Activated CD4-positive, alpha-beta T cell treated with anti-CD3 and anti-CD28 coated beads, Interleukin-2, amount 10 ng/mL, durations not matched to agents 24 days and 14 days (primary cell): ENCODE measurements around the gene FRY. TPM values are rescaled to one million over a fixed set of nuclear protein-coding genes. Genes with fewer than 3 reads are reported as not detected.
"Not testable (repeated sequence)": the region's sequence is repeated elsewhere in the genome, so short reads cannot be mapped to it uniquely, and the experiment has no call there.

Experiments
- DNase-seq: peaks from one replicate; pipeline ENCODE4 v3.0.0; 2022
- H3K27ac Mint-ChIP-seq: one replicate; pipeline ENCODE4 v1.8.0; 2022; ENCODE audit warnings: mild to moderate bottlenecking, mixed read lengths
- H3K27me3 Mint-ChIP-seq: one replicate; pipeline ENCODE4 v1.8.0; 2022; ENCODE audit warnings: mixed read lengths
- H3K36me3 Mint-ChIP-seq: one replicate; pipeline ENCODE4 v1.8.0; 2022; ENCODE audit warnings: low read depth, mild to moderate bottlenecking, mixed read lengths
- H3K4me1 Mint-ChIP-seq: one replicate; pipeline ENCODE4 v1.8.0; 2021; ENCODE audit warnings: mixed read lengths
- H3K4me3 Mint-ChIP-seq: one replicate; pipeline ENCODE4 v1.8.0; 2022; ENCODE audit warnings: mild to moderate bottlenecking, moderate library complexity, mixed read lengths
- H3K9me3 Mint-ChIP-seq: one replicate; pipeline ENCODE4 v1.8.0; 2021; ENCODE audit warnings: mixed read lengths
- intact Hi-C: fragments of 100-400 bp; cut with micrococcal nuclease; formaldehyde crosslinking; loops from one replicate; pipeline ENCODE4 v1.15.1; 2023
- total RNA-seq: library from RNA; stranded (reverse); gene quantifications from 2 replicates; pipeline ENCODE4 v1.2.3, GENCODE V29; 2022

Gene FRY
- total RNA-seq, 1 donor from 2014 or later, result 1.8 TPM

- intact Hi-C loops, DNase-seq, H3K27ac Mint-ChIP-seq, H3K9me3 Mint-ChIP-seq, H3K4me1 Mint-ChIP-seq, H3K36me3 Mint-ChIP-seq, H3K4me3 Mint-ChIP-seq, H3K27me3 Mint-ChIP-seq: not testable (repeated sequence)
Measured at GRCh38 chr13:32057325-32057724, 25.8 kb downstream of the FRY start.

GRCh38 chr13:32059511-32059984 is 28.0 kb downstream of the FRY start:
- intact Hi-C loops, result no loop called here
- DNase-seq, result no peak
- H3K27me3 Mint-ChIP-seq, result peaks cover 3% of the 10 kb centered on the region
- H3K9me3 Mint-ChIP-seq, result no peaks in the 10 kb centered on the region
- H3K36me3 Mint-ChIP-seq, result no peaks in the 10 kb centered on the region
- H3K27ac Mint-ChIP-seq, result no peak overlapping the region
- peaks cover 3% of the 10 kb centered on the region for H3K4me1 Mint-ChIP-seq
- no peak overlapping the region for H3K4me3 Mint-ChIP-seq

DNA sequence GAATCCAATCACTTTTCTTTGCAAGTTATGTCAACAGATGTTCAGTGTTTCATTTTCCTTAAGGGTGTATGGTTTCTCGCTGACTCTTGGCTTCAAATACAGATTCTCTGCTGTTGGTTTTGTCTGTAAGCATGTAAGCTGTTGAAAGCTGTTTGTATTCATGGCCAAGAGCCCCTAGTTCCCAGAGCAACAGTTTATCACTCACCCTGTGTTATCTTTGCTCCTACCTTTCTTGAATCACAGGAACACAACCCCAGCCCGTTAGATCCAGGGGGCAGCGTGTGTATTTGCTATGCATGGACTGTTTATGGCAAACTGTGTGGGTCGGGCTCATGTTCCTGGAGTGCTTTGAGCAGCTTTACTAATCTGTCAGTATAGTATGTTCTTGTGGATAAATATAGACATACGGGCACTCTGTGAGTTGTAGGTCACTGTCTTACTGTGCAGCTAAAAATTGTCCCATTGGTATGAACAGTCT is 28.9 kb downstream of the FRY start:
- peaks cover 3% of the 10 kb centered on the region for H3K4me1 Mint-ChIP-seq

DNA sequence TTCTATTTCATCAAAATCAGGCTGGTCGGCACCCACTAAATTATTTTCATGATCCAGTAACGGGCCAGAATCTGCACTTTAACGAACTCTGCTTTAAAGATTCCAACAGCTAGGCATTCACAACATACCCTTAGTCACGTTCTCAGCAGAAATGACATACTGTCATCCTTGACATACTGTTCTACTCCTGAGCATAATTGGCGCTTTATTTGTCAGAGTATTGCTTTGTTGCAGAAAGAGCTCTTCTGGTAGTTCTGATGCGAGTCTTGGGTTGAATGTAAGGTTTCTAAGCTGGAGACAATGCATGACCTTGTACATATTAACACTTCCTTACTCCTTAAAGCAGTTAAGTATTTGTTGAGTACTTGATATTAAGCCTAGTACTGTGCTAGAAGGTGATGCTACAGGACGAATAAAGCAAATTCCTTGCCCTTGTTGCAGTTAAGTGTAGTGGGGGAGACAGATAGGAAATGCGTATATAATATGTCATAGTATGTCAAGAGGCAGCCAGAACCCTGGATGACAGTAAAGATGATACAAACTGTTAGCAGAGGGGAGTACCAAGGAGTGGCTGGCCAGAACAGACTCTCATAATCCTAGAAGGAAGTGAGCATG is 32.2 kb downstream of the FRY start:
- peaks cover 3% of the 10 kb centered on the region for H3K4me1 Mint-ChIP-seq
- H3K27me3 Mint-ChIP-seq, result no peaks in the 10 kb centered on the region
- no peaks in the 10 kb centered on the region for H3K36me3 Mint-ChIP-seq
- intact Hi-C loops, result no loop called here
- H3K4me3 Mint-ChIP-seq, result no peak overlapping the region
- no peaks in the 10 kb centered on the region for H3K9me3 Mint-ChIP-seq
- no peak overlapping the region for H3K27ac Mint-ChIP-seq
- DNase-seq, result no peak

More for the DNA sequence above, 28.9 kb downstream of the FRY start:
- intact Hi-C loops, result no loop called here
- peaks cover 3% of the 10 kb centered on the region for H3K27me3 Mint-ChIP-seq
- no peaks in the 10 kb centered on the region for H3K36me3 Mint-ChIP-seq
- H3K27ac Mint-ChIP-seq, result no peak overlapping the region
- no peak for DNase-seq
- H3K9me3 Mint-ChIP-seq, result no peaks in the 10 kb centered on the region
- no peak overlapping the region for H3K4me3 Mint-ChIP-seq

DNA sequence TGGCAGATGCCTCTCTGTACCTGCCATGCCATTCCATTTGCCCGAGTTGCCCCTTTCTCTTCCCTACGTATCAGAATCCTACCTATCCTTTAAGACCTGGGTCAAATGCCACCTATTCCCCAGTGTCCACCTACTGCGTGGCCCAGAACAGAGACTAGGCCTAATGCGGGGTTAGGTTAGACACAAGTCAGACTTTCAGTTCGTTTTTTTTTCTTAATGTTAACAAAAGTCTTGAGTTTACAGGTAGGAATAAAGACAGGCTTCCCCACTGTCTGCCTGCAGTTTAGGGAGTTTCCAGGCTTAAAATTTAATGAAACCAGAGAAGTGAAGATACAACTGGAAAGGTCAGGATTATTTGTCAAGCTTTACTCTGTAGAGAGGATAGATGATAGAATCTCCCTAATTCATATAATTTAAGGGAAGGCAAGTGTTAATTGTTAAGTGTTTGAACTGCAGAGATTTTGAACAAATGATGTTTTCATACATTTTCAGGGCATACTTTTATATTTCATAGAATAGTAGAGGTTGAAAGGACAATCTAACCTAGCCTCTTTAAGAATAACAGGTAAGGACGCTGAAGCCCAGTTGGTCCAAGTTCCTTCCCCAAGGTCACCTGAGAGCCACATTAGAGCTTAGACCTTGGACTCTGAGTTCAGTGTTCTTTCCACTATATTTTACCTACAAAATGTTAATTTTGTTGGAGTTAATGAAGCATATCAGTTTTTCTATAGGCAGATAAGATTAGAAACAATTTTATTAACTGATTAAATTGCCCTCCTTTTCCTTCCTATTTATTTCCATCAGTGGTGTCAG is 35.8 kb downstream of the FRY start:
- no peak overlapping the region for H3K27ac Mint-ChIP-seq
- no peaks in the 10 kb centered on the region for H3K36me3 Mint-ChIP-seq
- H3K4me1 Mint-ChIP-seq, result no peaks in the 10 kb centered on the region
- no peak for DNase-seq
- H3K9me3 Mint-ChIP-seq, result peaks cover 6% of the 10 kb centered on the region
- no peak overlapping the region for H3K4me3 Mint-ChIP-seq
- H3K27me3 Mint-ChIP-seq, result no peaks in the 10 kb centered on the region
- intact Hi-C loops, result no loop called here

DNA sequence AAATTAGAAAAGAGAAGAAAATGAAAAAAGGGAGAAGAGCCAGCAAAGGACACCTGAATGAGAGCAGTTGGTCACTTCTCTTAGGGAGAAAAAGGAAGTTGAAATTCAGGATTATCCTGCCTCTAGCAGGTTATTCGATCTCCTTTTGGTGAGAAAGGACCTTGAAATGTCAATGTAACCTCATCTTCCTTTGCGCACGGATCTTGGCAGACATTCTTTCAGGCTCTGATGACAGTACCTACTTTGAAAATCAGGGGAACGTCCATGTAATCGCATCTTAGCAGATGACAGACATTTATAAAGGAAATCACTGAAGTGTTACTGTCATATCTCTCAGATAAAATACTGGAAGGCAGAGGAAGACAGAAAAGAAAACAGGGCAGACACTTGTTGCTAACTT is 36.7 kb downstream of the FRY start:
- no peak for DNase-seq
- intact Hi-C loops, result no loop called here
- Mint-ChIP-seq H3K27ac (no peak overlapping the region), H3K4me3 (no peak overlapping the region), H3K27me3 (no peaks in the 10 kb centered on the region), H3K9me3 (peaks cover 6% of the 10 kb centered on the region), H3K4me1 (no peaks in the 10 kb centered on the region), H3K36me3 (no peaks in the 10 kb centered on the region)

DNA sequence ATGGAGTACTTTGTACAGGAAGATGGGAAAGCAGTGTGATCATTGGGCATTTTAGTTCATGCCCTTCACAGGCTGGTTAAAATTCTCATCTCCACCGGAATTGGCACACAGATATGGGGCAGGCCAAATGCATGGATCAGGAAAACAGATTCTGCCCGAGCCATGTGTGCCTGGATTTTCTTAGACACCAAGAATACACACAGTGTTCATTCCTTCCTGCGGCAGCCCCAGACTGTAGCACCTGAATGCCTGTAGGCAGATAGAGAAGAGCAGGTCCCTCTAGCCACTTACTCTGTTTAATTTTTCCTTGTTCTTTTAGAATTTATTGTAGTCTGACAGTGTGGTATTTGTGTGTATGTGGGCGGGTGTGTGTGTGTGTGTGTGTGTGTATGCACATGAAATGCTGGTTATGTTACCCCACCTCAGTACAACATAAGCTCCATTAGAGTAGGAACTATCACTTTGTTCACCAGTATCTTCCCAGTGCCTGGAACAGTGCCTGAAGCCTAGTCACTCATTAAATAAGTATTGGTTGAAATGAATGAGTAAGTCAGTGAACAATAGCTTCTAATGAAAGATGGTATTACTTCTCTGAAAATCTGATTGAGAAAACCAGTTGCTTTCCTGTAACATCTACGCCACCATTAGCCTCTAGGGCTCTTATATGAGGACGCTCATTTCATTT is 41.7 kb downstream of the FRY start:
- H3K36me3 Mint-ChIP-seq, result no peaks in the 10 kb centered on the region
- no peaks in the 10 kb centered on the region for H3K4me1 Mint-ChIP-seq
- no peaks in the 10 kb centered on the region for H3K27me3 Mint-ChIP-seq
- DNase-seq, result no peak
- H3K9me3 Mint-ChIP-seq, result peaks cover 6% of the 10 kb centered on the region
- no peak overlapping the region for H3K27ac Mint-ChIP-seq
- intact Hi-C loops, result no loop called here
- no peak overlapping the region for H3K4me3 Mint-ChIP-seq

DNA sequence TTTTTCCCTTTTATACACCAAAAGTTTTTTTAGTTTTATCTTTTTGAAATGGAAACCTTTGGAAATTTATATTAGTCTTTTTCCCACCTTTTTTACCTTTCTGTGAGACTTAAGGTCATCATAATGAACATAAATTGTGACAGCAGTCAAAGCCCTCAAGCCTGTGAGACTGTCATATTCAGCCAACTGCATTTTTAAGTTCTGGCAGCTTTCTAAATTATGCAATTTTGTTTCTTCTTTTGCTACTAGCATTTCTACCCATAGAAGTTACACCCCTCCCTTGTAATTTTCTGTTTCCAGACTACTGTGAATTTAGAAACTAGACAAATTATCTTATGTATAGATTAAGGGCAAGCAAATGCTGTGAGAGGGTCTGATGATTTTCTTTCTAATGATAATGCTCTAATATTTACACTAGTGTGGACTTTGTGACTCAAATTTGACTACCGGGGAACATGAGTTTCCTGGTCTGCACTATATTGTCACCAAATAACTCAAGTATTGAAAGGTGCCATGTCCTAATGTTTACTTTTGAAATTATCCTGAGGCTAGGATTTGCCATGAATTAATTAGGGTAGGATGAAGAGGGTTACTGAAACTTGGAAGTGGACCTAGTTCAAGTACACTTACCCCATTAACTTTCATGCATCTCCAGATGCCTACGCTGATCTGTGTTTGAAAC is 43.7 kb downstream of the FRY start:
- Mint-ChIP-seq H3K36me3 (peaks cover 4% of the 10 kb centered on the region), H3K27ac (no peak overlapping the region)

DNA sequence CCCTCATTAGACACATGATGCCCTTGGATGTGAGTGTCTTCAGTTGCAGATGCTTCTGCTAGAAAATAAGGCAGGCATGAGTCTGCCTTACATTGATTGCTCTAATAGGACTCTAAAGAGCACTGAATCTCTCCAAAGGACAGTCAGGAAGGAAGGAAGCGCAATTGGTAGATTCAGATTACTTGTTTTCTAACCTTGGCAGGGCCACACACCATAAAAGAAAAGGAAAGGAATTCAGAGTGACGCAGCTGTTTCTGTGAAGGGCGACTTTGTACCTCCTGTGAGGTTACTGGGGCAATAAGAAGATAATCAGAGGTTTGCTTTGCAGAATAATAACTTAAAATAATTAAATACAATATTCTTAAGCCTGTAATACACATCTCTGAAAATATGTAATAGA is 48.0 kb downstream of the FRY start:
- intact Hi-C loops, result no loop called here
- Mint-ChIP-seq H3K4me3 (no peak overlapping the region), H3K27me3 (no peaks in the 10 kb centered on the region), H3K36me3 (peaks cover 7% of the 10 kb centered on the region), H3K4me1 (peaks cover 4% of the 10 kb centered on the region), H3K27ac (no peak overlapping the region), H3K9me3 (no peaks in the 10 kb centered on the region)
- no peak for DNase-seq

More for the DNA sequence above, 43.7 kb downstream of the FRY start:
- Mint-ChIP-seq H3K9me3 (peaks cover 6% of the 10 kb centered on the region), H3K4me1 (peaks cover 2% of the 10 kb centered on the region), H3K27me3 (no peaks in the 10 kb centered on the region), H3K4me3 (no peak overlapping the region)
- intact Hi-C loops, result no loop called here
- no peak for DNase-seq

GRCh38 chr13:32080328-32080744 is 48.8 kb downstream of the FRY start:
- H3K27ac Mint-ChIP-seq, result no peak overlapping the region
- peaks cover 7% of the 10 kb centered on the region for H3K36me3 Mint-ChIP-seq
- H3K4me1 Mint-ChIP-seq, result peaks cover 4% of the 10 kb centered on the region
- no peaks in the 10 kb centered on the region for H3K27me3 Mint-ChIP-seq
- intact Hi-C loops, result no loop called here
- DNase-seq, result no peak
- no peak overlapping the region for H3K4me3 Mint-ChIP-seq
- no peaks in the 10 kb centered on the region for H3K9me3 Mint-ChIP-seq

- Mint-ChIP-seq H3K27me3 (no peaks in the 10 kb centered on the region), H3K27ac (no peak overlapping the region), H3K4me3 (no peak overlapping the region), H3K4me1 (peaks cover 4% of the 10 kb centered on the region), H3K9me3 (no peaks in the 10 kb centered on the region), H3K36me3 (peaks cover 7% of the 10 kb centered on the region)
- intact Hi-C loops, result no loop called here
- no peak for DNase-seq
Measured at GRCh38 chr13:32081591-32081990, 50.0 kb downstream of the FRY start.

- Mint-ChIP-seq H3K36me3 (peaks cover 3% of the 10 kb centered on the region), H3K27ac (no peak overlapping the region), H3K4me1 (no peaks in the 10 kb centered on the region), H3K4me3 (no peak overlapping the region), H3K27me3 (no peaks in the 10 kb centered on the region), H3K9me3 (no peaks in the 10 kb centered on the region)
- DNase-seq, result no peak
- intact Hi-C loops, result no loop called here
Measured at GRCh38 chr13:32086366-32086765, 54.8 kb downstream of the FRY start.

GRCh38 chr13:32086791-32087441 is 55.3 kb downstream of the FRY start:
- Mint-ChIP-seq H3K4me3 (no peak overlapping the region), H3K27me3 (no peaks in the 10 kb centered on the region), H3K27ac (no peak overlapping the region), H3K4me1 (no peaks in the 10 kb centered on the region), H3K36me3 (peaks cover 3% of the 10 kb centered on the region), H3K9me3 (no peaks in the 10 kb centered on the region)
- DNase-seq, result no peak
- intact Hi-C loops, result no loop called here
